Small intestine (tissue), 7 donors: Measurements from ENCODE around the gene MAPK9. TPM values are rescaled to one million over a fixed set of nuclear protein-coding genes. Genes with fewer than 3 reads are reported as not detected.

Source experiments
- DNase-seq, 2 donors: peaks; one replicate each; pipeline versions ENCODE4 v3.0.0 to v3.0.0-alpha.2; 2013
- FAIRE-seq: peaks from 2 replicates; lab custom pipeline; 2012; peaks lifted over from hg19 to GRCh38; lab: Jason Lieb, UNC
- H3K27ac ChIP-seq, 3 donors: one replicate each; pipeline ENCODE4 v1.5.1; 2013; ENCODE audit warnings: low read length in 2 of 3, mild to moderate bottlenecking in 2 of 3, control low read depth in 1 of 3, inconsistent platforms in 1 of 3, low read depth in 1 of 3, moderate library complexity in 1 of 3
- H3K27me3 ChIP-seq, 3 donors: one replicate each; pipeline ENCODE4 v1.6.1; 2013; ENCODE audit warnings: low read length in 3 of 3, inconsistent platforms in 1 of 3; ENCODE audit not compliant: control insufficient read depth in 3 of 3, insufficient read depth in 3 of 3
- H3K36me3 ChIP-seq, 3 donors: one replicate each; pipeline ENCODE4 v1.6.1; 2013; ENCODE audit warnings: low read length in 3 of 3, inconsistent platforms in 1 of 3, low read depth in 1 of 3, mild to moderate bottlenecking in 1 of 3, moderate library complexity in 1 of 3; ENCODE audit not compliant: control insufficient read depth in 3 of 3, insufficient read depth in 2 of 3
- H3K4me1 ChIP-seq, 3 donors: one replicate each; pipeline ENCODE4 v1.6.1; 2013; ENCODE audit warnings: low read length in 2 of 3, inconsistent platforms in 1 of 3, low read depth in 1 of 3, mild to moderate bottlenecking in 1 of 3, moderate library complexity in 1 of 3; ENCODE audit not compliant: control insufficient read depth in 3 of 3, insufficient read depth in 2 of 3
- H3K4me3 ChIP-seq, 3 donors: one replicate each; pipeline ENCODE4 v1.5.1; 2013; ENCODE audit warnings: low read length in 3 of 3, control low read depth in 1 of 3, inconsistent platforms in 1 of 3, low read depth in 1 of 3, mild to moderate bottlenecking in 1 of 3, moderate library complexity in 1 of 3
- H3K9me3 ChIP-seq, 2 donors: one replicate each; pipeline ENCODE4 v1.6.1; 2013; ENCODE audit warnings: low read depth in 1 of 2, low read length in 1 of 2; ENCODE audit not compliant: control insufficient read depth in 2 of 2, insufficient read depth in 1 of 2
- WGBS, 3 donors: extraction: QIAGEN DNeasy Blood & Tissue Kit; methylation state at CpG; one replicate each; pipeline ENCODE4 v1.1.7; 2013; 5-methylcytosine and 5-hydroxymethylcytosine counted together
- polyA plus RNA-seq, 4 donors: library from polyadenylated mRNA; stranded (reverse) in 3 of 4; unstranded in 1 of 4; fragments of 200-250 nt in 3 of 4; fragments of 120-200 nt in 1 of 4; gene quantifications; one replicate each; pipeline versions ENCODE4 v1.2.1 to v1.2.3, GENCODE V29; 2013
- donor health status: healthy with polysubstance abuse.
- donor health status: control.
- donor health status: control.
- donor health status: Bipolar disorder and iron deficiency.
- donor health status: healthy.

The MAPK9 gene
- polyA plus RNA-seq, 4 donors, result 13.2 to 29.1 (median 16.1) TPM

GRCh38 chr5:180294913-180295555 is 3.2 kb upstream of the MAPK9 start:
- Histone ChIP-seq H3K4me3 (no peak overlapping the region), H3K36me3 (peaks cover 0 to 9% (median 0%) of the 10 kb centered on the region in 3 donors), H3K4me1 (peaks cover 0 to 11% (median 10%) of the 10 kb centered on the region in 3 donors), H3K27ac (no peak overlapping the region), H3K27me3 (no peaks in the 10 kb centered on the region), H3K9me3 (no peaks in the 10 kb centered on the region)
- 84 to 91% (median 90%) methylated on average over 10 of the region's 10 CpGs for WGBS, 3 donors
- DNase-seq (no peak), FAIRE-seq (no peak)

DNA sequence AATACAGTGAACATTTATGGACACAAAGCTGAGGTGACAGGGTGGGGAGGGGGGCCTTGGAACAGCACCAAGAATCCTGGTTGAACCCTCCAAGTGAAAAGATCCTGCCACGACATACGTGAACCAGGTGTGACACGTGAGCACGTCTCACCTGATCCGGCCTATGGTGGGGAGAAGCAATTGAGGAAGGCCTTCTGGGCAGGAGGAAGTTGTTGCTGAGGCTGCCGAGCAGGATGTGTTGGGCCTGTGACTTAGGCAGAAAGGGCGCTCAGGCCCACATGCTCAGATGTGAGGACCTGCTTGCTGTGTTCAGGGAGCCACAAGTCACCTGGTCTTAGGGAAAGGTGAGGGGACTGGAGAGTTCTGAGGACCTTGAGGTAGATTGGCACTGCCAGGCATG is 2.5 kb upstream of the MAPK9 start:
- Histone ChIP-seq H3K27me3 (no peaks in the 10 kb centered on the region), H3K4me3 (no peak overlapping the region), H3K36me3 (peaks cover 0 to 9% (median 0%) of the 10 kb centered on the region in 3 donors), H3K27ac (no peak overlapping the region), H3K4me1 (peaks cover 0 to 15% (median 11%) of the 10 kb centered on the region in 3 donors), H3K9me3 (no peaks in the 10 kb centered on the region)
- DNase-seq (no peak), FAIRE-seq (no peak)
- 78 to 93% (median 85%) methylated on average over 7 of the region's 7 CpGs for WGBS, 3 donors

DNA sequence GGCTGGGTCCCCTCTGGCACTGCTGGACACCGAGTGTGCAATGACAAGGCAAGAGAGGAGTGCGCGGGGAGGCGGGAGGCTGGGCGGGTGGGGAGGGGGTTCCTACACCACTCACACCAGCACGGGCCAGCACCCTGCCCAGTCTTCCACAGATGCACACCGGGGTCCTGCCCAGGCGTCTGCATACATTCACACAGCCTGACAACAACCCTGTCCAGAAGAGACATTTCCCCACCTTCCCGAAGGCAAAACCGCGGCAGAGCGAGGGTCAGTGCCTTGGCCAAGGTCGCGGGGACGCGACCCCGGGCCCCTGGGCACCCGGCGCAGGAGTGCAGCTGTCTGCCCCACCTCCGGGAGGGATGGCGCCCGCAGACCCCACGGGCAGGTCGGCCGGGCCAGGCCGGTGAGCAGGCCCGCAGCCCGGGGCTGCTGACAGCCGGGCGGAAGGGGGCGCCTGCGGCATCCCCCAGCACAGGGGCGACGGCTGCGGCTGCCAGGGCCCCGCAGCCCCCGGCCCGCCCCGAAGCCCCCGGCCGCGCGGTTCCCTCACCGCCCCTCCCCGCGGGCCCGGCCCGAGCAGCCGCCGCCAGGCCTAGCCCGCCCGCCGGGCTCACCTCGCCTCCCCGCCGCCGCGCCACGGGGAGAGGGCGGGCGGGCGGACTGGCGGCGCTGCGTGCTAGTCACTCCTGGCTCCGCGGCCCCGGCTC is 496 bp downstream of the MAPK9 start:
- H3K27ac ChIP-seq, result peak overlapping the region in 1 of 3 donors; percentile 27
- DNase-seq, result peak in 1 of 2 donors; percentile 61
- no peak for FAIRE-seq

GRCh38 chr5:180290568-180291233 is 1.2 kb downstream of the MAPK9 start:
- DNase-seq (no peak), FAIRE-seq (no peak)
- Histone ChIP-seq H3K4me3 (peak overlapping the region; percentile 55 to 98 (median 83)), H3K36me3 (peaks cover 0 to 9% (median 0%) of the 10 kb centered on the region in 3 donors), H3K9me3 (no peaks in the 10 kb centered on the region), H3K4me1 (peaks cover 0 to 16% (median 11%) of the 10 kb centered on the region in 3 donors), H3K27me3 (no peaks in the 10 kb centered on the region), H3K27ac (no peak overlapping the region)
- WGBS, 3 donors, result 10 to 25% (median 19%) methylated on average over 13 of the region's 13 CpGs

More for the DNA sequence above, 496 bp downstream of the MAPK9 start:
- WGBS, 3 donors, result 1 to 2% (median 1%) methylated on average over 14 to 68 of the region's 68 CpGs
- no peaks in the 10 kb centered on the region for H3K27me3 ChIP-seq
- H3K4me3 ChIP-seq, result peak overlapping the region; percentile 55 to 98 (median 83)
- H3K4me1 ChIP-seq, result peaks cover 0 to 16% (median 11%) of the 10 kb centered on the region in 3 donors
- H3K9me3 ChIP-seq, result no peaks in the 10 kb centered on the region
- H3K36me3 ChIP-seq, result peaks cover 0 to 9% (median 0%) of the 10 kb centered on the region in 3 donors

GRCh38 chr5:180289966-180290365 is 1.9 kb downstream of the MAPK9 start:
- Histone ChIP-seq H3K27me3 (no peaks in the 10 kb centered on the region), H3K4me3 (no peak overlapping the region), H3K36me3 (peaks cover 0 to 3% (median 0%) of the 10 kb centered on the region in 3 donors), H3K9me3 (no peaks in the 10 kb centered on the region), H3K4me1 (peaks cover 0 to 16% (median 11%) of the 10 kb centered on the region in 3 donors), H3K27ac (no peak overlapping the region)
- WGBS, 3 donors, result 64 to 84% (median 71%) methylated on average over 5 of the region's 5 CpGs
- no peak for DNase-seq
- FAIRE-seq, result no peak

GRCh38 chr5:180289433-180289832 is 2.5 kb downstream of the MAPK9 start:
- no peak for FAIRE-seq
- Histone ChIP-seq H3K4me3 (no peak overlapping the region), H3K9me3 (no peaks in the 10 kb centered on the region), H3K27me3 (no peaks in the 10 kb centered on the region), H3K4me1 (peaks cover 0 to 16% (median 11%) of the 10 kb centered on the region in 3 donors), H3K36me3 (peaks cover 0 to 2% (median 0%) of the 10 kb centered on the region in 3 donors), H3K27ac (no peak overlapping the region)
- peak; percentile 17 to 66 for DNase-seq
- 21 to 61% (median 42%) methylated on average over 3 of the region's 3 CpGs for WGBS, 3 donors

DNA sequence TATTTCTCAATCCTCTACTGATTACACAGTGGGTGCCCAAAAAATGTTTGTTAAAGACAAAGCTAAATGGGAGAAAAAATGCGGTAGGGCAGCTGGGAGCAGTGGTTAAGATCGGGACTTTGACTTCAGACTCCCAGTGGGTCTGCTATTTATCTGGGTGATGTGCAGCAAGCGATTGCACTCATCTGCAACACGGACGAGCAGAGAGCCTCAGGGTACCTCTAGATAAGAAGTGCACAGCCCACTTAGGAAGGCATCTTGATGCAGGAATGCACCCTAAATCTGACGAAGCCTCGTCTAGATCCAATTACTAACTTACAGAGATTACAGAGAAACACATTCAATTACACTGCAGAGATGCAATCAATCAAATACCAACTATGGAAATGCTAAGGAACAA is 4.0 kb downstream of the MAPK9 start:
- Histone ChIP-seq H3K9me3 (no peaks in the 10 kb centered on the region), H3K36me3 (peaks cover 2 to 13% (median 3%) of the 10 kb centered on the region in 3 donors), H3K4me3 (no peak overlapping the region), H3K4me1 (peaks cover 0 to 12% (median 8%) of the 10 kb centered on the region in 3 donors), H3K27ac (no peak overlapping the region), H3K27me3 (no peaks in the 10 kb centered on the region)
- 87 to 93% (median 91%) methylated on average over 7 of the region's 7 CpGs for WGBS, 3 donors
- no peak for DNase-seq
- FAIRE-seq, result no peak

DNA sequence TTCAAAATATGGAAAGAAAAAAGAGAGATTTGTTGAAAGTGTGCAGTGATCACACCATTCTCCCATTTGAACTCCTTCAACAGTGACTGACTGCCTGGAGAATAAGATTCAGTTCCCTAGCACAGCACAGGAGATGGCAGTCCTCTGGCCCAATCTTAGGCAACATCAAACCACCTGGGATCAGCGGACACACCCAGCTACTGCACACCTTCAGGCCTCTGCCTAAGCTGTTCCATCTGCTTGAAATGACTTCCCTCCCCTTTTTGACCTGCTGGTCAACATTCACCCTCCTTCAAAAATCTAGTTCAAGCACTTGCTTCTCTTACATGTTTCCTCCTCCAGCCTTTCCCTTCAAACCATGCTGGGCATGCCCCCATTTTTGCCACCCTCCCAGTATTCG is 4.5 kb downstream of the MAPK9 start:
- DNase-seq, result no peak
- WGBS, 3 donors, result 88 to 94% (median 94%) methylated on average over 2 of the region's 2 CpGs
- Histone ChIP-seq H3K27me3 (no peaks in the 10 kb centered on the region), H3K9me3 (no peaks in the 10 kb centered on the region), H3K4me1 (peaks cover 0 to 12% (median 8%) of the 10 kb centered on the region in 3 donors), H3K27ac (no peak overlapping the region), H3K4me3 (no peak overlapping the region), H3K36me3 (peaks cover 3 to 18% (median 5%) of the 10 kb centered on the region in 3 donors)
- no peak for FAIRE-seq
